Sciatic nerve (tissue), 2 donors: ENCODE data around the gene DAPK1. TPM values are rescaled to one million over a fixed set of nuclear protein-coding genes. Genes with fewer than 3 reads are reported as not detected.
A peak's percentile ranks its signal among the peaks of the same experiment; 100 is the strongest.

Experiments
- ATAC-seq: fragments of 200-7000 bp; cut with Tn5 transposase; one replicate; pipeline ENCODE4 v1.9.1; 2020; ENCODE audit warnings: mild to moderate bottlenecking, moderate library complexity
- DNase-seq: peaks from one replicate; pipeline ENCODE4 v3.0.0-alpha.2; 2020; ENCODE audit warnings: low spot score
- intact Hi-C: fragments of 100-400 bp; cut with DNase I; formaldehyde crosslinking; loops from one replicate; pipeline ENCODE4 v1.14.2; 2022
- total RNA-seq: library from RNA; stranded (reverse); fragmentation: NEBNext Ultra II Directional; extraction: Animal tissue kit (Norgen Biotek cat#: 25700); gene quantifications from one replicate; pipeline ENCODE4 v1.2.1, GENCODE V29; 2021
- donor health status: DM: no; HTN: no; CAD: no.
- donor health status: DM: no; HTN: no; CAD: no.

DAPK1 gene
- total RNA-seq, 1 donor from 2014 or later = 71.1 TPM

DNA sequence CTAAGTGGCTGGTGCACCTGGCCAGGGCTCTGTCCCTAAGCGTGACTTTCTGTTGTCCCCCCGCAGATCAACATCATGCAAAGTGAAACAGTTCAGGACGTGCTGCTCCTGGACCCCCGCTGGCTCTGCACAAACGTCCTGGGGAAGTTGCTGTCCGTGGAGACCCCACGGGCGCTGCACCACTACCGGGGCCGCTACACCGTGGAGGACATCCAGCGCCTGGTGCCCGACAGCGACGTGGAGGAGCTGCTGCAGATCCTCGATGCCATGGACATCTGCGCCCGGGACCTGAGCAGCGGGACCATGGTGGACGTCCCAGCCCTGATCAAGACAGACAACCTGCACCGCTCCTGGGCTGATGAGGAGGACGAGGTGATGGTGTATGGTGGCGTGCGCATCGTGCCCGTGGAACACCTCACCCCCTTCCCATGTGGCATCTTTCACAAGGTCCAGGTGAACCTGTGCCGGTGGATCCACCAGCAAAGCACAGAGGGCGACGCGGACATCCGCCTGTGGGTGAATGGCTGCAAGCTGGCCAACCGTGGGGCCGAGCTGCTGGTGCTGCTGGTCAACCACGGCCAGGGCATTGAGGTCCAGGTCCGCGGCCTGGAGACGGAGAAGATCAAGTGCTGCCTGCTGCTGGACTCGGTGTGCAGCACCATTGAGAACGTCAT is 208.5 kb downstream of the DAPK1 start:
- DNase-seq = no peak
- intact Hi-C loops = no loop called here
- ATAC-seq = no peak

DNA sequence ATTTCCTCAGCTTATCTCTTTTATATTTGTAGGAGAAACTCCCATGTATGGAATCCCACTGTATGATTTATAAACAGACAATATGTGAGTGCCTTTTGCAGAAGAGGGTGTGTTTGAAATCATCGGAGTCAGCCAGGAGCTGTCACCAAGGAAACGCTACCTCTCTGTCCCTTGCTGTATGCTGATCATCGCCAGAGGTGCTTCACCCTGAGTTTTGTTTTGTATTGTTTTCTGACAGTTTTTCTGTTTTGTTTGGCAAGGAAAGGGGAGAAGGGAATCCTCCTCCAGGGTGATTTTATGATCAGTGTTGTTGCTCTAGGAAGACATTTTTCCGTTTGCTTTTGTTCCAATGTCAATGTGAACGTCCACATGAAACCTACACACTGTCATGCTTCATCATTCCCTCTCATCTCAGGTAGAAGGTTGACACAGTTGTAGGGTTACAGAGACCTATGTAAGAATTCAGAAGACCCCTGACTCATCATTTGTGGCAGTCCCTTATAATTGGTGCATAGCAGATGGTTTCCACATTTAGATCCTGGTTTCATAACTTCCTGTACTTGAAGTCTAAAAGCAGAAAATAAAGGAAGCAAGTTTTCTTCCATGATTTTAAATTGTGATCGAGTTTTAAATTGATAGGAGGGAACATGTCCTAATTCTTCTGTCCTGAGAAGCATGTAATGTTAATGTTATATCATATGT is 210.3 kb downstream of the DAPK1 start:
- intact Hi-C loops = no loop called here
- ATAC-seq = no peak
- no peak for DNase-seq

DNA sequence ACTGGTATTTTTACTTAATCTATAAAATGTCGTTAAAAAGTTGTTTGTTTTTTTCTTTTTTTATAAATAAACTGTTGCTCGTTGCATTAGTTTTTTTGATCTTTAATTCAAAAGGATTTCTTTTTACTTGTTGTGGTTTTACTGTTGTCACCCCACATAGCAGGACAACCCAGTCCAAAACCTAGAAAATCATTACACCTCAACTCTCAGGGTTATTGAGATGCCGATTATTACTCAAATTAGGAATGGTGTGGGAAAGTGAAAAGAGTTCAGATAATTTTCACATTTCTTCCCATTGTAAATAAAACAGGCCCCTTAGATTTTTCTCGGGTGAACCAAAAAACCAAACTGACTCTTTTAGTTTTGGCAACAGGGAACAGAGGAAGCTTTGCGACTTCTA is 210.9 kb downstream of the DAPK1 start:
- intact Hi-C loops = no loop called here
- DNase-seq (no peak), ATAC-seq (no peak)

DNA sequence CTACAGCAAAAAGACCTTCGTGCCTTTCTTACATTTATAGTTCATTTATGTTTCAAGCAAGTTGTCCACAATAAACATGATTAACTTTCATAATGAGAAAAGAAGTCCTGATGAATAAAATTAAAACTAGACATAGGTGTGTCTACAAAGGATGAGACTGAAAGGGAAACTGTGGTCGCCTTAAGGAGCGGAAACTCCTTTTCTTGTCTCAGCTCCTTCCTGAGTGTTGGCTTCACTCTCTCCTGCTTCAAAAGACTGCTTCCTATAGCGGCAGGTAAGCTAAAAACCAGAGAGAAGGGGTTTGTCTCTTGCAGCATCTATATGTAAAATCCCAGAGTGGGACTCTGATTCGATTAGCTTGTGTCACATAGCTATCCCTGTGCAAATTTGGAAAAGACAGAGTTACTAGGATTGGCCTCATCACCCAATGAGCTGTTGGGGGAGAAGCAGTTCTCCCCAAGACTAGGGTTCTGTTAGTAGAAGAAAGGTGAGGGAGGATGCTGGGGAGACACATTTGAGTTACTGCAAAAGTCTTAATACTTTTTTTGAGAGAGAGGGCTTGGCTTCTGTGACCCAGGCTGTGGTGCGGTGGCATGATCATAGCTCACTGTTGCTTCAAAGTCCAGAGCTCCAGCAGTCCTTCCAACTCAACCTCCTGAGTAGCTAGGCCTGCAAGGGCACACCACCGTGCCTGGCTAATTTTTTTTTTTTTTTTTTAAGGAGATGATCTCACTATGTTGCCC is 211.5 kb downstream of the DAPK1 start:
- intact Hi-C loops = no loop called here
- no peak for DNase-seq

DNA sequence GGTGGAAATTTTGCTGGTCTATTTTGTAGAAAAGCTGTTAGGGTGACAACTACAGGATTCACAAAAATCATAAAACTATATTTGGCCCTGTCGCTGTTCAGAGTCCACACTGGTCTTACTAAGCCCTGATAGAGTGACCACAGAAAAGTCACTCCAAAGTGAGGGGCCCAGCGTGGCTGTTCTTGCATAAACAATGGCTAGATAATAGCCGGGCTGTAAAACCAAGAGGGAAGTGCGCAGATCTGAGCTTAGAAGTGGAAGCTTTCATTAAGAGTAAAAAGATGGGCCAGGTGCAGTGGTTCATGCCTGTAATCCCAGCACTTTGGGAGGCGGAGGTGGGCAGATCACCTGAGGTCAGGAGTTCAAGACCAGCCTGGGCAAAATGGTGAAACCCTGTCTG is 212.8 kb downstream of the DAPK1 start:
- ATAC-seq = no peak
- intact Hi-C loops = no loop called here
- no peak for DNase-seq

More for the DNA sequence above, 211.5 kb downstream of the DAPK1 start:
- ATAC-seq = no peak

DNA sequence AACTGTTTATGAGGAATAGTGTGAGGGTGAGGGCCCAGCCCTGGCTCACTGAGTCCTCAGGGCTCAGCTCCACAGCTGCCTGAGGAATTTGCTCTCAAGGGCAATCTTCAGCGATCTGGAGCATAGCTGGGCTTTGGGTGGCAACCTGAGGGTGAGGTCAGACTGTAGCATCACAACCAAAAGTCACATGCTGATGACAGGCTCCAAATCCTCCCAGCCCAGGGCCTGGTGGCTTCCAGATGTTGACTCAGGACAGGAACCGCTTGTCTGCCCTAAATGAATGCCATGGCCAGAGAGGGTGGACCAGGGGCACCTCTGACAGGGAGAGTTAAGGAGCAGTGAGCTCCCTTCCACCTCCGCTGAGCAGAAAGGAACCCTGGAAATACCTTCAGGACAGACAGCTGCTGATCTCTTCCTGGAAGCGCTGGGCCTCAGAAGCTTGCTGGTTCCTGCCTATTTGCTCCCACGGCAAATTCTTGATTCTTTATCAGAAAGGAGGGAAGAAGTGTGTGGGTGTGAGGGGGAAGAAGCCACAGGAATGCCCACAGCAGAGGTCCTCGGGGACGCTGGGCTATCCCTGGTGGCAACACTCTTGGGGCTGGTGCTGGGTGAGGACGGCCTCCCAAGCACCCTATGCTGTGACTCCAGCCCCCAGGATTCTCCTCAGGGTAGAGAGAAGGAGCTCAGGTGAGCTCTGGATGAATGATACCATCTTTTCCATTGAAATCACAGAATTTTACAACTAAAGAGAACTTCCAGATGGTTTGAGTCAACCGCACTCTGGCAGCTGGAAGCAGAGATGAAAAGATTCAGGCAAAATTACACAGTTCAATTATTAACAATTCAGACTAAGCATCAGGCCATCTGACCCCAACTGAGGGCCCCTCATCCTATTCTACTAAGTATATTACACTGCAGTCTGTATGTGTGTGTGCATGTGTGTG is 214.5 kb downstream of the DAPK1 start:
- no peak for ATAC-seq
- intact Hi-C loops = no loop called here

DNA sequence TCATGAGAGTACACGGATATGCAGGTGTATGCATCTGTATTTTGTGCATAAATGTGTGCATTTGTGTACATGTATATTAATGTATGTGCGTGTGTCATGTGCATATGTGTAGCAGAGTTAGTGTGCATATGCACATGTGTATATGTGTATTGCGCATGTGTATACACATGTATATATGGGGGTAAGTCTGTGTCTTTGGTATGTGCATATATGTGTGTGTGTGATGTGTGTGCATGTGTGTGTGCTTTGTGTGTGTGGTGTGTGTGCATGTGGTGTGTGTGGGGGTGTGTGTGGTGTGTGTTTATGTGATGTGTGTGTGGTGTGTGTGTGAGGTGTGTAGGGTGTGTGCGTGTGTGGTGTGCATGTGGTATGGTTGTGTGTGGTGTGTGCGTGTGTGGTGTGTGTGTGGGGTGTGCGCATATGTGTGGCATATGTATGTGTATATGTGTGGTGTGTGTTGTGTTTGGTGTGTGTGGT is 215.2 kb downstream of the DAPK1 start:
- DNase-seq (no peak), ATAC-seq (peak; percentile 3)
- intact Hi-C loops = no loop called here

More for the DNA sequence above, 214.5 kb downstream of the DAPK1 start:
- DNase-seq = no peak

DNA sequence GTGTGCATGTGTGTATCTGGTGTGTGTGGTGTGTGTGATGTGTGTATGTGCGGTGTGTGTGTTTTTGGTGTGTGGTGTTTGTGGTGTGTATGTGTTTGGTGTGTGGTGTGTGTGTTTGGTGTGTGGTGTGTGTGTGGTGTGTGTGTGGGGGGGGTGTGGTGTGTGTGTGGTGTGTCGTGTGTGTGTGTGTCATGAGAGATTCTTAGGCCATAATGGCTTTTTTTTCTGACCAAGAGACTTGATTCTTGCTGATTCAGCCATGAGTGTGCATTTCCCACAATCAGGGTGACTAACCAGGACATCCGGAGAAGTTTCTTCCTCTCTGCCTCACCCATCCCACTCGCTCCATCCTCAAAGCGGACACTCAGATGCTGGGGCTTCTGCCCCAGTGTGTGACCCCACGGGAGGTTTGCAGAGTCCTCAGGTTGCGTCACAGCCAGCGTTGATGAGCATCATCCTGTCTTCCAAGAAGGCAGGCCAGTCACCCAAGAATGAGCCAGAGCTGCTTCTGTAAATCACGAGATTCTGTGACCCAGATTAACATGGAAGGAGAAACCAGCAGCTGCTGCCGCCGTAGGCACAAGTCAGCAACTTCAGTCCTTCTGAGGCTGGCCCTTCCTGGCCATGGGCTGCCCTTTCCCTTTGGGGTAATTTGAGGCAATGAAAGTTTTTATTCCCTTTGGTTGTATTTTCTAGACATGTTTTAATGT is 215.8 kb downstream of the DAPK1 start:
- DNase-seq (peak; percentile 91), ATAC-seq (peak; percentile 97)
- intact Hi-C loops = no loop called here

DNA sequence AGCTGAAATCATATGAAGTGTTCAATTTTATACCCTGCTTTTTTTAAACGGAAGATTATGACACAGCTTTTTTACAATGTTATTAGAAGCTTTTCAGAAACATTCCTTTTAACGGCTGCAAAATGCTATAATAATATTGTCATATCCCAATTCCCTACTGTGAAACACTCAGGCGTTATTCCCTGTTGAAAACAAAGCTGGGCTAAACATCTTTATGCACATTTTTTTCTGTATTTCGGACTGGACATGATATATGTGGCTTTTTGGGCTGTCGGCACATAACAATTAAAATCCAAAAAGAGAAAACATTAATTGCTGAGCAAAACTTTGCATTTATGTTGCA is 216.3 kb downstream of the DAPK1 start:
- intact Hi-C loops = no loop called here
- DNase-seq (no peak), ATAC-seq (peak; percentile 14)

DNA sequence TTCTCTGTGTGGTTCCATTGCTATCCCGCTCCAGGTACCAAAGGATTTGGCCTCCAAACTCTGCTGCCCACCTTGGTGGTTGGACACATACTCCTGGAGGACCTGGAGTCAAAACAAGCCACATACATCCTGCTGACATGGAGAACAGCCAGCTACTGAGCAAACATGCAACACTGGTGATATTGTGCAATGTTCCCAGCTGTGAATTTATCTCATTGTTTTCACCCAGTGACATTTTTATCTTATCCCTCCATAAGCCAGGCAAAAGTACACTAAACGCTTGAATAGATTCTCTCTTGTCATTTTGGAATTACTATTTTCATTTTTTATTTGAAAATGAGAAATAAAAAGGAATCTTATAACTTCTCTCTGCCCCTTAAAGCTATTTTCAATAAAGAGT is 217.2 kb downstream of the DAPK1 start:
- intact Hi-C loops = no loop called here
- ATAC-seq (peak; percentile 65), DNase-seq (no peak)

DNA sequence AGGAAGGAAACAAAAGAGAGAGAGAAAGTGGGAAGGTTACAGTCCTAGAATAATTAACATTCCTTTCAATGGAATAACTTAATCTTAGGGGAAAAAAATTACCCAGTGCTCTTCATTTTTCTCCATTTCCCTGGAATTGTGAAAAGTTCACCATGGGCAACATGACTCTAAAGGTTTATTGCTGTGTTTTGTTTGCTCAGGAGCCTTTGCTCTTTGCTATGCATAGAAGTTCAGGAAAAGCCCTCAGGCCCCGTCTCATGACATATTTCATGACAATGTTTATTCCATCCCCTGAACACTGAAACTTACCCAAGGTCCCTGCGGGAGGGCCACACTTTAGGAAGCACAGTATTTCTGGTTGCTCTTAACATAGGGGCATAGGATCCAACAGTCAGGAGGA is 218.5 kb downstream of the DAPK1 start:
- ATAC-seq = no peak
- DNase-seq = no peak
- intact Hi-C loops = no loop called here

DNA sequence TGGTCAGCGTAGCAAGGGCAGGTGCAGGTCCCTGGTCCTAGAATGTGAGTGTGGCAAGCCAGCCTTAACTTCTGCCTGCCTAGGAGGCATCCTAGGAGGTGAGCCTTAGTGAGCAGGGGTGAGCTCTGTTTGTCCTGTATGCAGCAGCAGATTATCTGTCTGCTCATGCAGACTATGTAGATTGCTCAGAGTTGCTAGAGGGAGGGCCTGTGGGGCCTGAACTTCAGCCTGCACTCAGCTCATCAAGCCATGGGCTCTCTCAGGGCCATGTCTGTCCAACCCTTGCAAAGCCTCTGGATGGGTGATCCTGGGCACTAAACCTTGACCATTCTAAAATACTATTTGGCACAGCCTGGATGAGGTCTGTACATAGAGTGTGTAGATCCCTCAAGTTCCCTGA is 219.8 kb downstream of the DAPK1 start:
- intact Hi-C loops = no loop called here

DNA sequence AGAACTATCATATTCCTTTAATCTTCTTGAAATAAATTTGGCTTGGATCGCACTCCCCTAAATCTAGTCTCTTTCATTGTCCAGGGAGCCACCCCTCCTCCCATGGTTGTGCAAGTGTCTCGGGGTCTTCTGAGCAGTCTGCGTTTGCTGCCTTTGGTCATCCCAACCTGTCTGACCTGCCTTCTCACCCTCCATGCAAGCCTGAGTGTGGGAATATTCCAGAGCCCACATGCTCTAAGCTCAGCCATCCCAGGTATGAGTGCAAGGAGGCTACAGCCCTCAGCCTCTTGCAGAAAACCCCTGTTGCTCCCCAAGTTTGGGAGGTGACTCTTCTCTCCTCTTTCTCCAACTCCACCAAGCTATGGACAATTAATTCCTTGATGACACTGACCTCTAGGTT is 220.6 kb downstream of the DAPK1 start:
- no peak for ATAC-seq
- intact Hi-C loops = no loop called here
- no peak for DNase-seq

More for the DNA sequence above, 219.8 kb downstream of the DAPK1 start:
- ATAC-seq (no peak), DNase-seq (no peak)

DNA sequence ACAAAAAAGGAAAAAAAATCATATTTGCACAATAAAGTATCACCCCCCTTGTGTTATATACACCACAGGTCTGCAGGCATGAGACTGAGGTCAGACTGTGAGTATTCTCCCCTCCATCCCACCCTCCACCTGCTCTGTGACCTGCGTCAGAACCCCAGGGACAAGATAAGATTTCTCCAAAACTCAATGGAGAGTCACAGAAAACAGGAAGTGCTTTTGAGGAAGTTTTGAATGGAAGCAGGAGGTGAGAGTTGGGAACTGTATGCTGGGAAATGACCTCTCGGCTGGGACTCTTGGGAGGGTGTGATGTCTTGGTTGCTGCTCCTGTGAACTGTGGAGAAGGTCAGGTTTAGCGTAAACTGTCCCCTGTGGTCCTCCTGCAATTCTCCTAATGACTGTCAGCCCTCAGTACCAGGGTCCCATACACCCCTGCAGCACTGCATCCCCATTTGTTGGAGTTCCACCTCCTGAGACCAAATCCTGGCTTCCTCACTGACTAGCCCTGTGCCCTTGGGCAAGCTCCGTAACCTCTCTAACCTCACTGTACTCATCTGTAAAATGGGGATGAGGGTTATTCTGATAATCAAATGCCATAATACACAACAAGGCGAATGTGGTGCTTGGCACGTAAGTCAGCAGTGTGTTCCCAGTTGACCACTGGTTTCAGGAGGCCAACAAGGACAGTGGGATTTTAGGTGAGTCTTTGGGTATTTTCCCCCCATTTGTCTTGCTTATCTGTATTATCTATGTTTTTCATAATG is 221.4 kb downstream of the DAPK1 start:
- DNase-seq (no peak), ATAC-seq (no peak)
- intact Hi-C loops = no loop called here

DNA sequence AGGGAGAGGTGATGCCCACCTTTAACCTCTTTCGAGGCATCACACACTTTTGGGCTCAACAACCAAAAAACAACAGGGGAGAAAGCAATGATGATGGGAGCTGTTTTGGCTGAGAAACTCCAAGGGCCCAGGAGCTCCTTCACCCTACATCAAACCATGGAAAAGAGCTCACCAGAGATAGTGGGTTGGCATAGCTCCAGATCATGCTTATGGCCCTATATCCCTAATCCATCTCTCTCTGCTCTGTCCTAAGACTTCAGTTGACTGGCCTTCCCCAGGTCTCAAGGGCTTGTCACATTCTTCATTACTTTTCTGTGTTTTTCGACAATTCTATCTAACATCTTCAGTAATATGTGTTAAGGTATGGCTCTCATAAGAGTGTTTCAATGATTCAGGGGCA is 222.5 kb downstream of the DAPK1 start:
- ATAC-seq = no peak
- intact Hi-C loops = no loop called here
- no peak for DNase-seq

DNA sequence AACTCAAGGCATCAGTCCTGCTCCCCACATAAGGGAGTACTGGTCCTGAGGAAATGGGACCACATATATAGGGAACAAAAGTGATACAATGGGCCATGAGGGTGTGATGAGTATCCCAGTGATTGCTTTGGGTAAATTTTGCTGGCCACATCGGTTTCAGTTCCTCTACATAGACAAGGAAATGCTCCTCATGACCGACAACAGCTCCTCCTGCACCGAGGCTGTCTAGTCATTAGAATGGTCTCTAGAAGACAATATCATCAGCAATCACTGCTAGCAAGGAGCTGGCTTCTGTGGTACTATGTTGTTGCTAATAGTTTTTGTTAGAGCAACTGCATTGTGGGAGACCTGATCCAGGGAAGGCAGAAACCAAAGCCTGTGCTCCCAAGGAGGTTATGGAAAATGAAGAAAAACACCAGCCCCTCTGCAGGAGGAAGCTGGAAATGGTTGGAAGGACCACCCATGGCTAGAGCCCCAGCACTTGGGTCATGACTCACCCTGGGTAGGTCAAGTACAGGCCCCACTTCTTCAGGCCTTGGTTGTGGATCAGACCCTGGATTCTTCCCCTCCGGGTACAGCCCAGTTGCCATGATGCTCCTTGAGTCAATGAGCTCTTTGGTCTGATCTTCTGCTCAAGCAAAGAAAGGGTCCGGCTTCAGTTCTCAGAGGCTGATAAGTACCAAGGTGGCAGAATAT is 224.9 kb downstream of the DAPK1 start:
- no peak for ATAC-seq
- DNase-seq = no peak
- intact Hi-C loops = no loop called here

DNA sequence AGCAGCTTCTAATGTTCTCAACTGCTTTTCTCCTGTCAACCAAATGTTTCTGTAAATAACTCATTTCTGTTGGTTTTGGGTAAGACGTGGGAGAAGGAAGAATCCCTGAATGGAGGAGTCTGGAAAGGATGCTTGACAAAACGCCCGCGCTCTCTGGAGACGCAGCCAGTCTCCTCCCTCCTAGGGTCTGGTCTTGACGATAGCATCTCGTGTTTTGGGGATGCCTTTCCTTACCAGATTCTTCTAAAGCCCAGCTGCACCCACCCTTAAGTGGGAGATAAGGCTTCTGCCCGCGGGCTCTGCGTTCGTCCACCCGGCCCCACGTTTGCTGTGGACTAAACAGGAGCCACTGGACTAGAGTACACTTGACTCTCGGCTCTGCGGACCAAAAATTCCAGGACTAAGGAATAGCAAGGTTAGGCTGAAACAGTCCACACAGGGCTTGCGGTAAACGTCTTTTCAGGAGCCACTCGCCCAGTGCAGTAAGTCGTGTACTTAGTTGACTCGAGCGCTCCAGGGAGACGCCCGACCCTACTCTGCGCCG is 227.8 kb downstream of the DAPK1 start:
- peak; percentile 70 for ATAC-seq
- intact Hi-C loops = no loop called here
- peak; percentile 72 for DNase-seq
